Embryonic facial prominence (tissue), 1 donor: Measurements from ENCODE around the gene HGF.
A peak's percentile ranks its signal among the peaks of the same experiment; 100 is the strongest.

Experiments used
- DNase-seq: peaks from one replicate; pipeline ENCODE4 v3.0.0-alpha.2; 2016; ENCODE audit errors: extremely low spot score

HGF gene

GRCh38 chr7:81719865-81720264 is 50.0 kb downstream of the HGF start:
- no peak for DNase-seq

GRCh38 chr7:81715984-81716588 is 53.8 kb downstream of the HGF start:
- no peak for DNase-seq

GRCh38 chr7:81714306-81714705 is 55.5 kb downstream of the HGF start:
- DNase-seq = no peak

GRCh38 chr7:81710751-81711150 is 59.1 kb downstream of the HGF start:
- DNase-seq = no peak

- no peak for DNase-seq
These were observed 60.0 kb downstream of the HGF start for GRCh38 chr7:81709836-81710235.

- DNase-seq = no peak
These were observed 61.9 kb downstream of the HGF start for GRCh38 chr7:81707966-81708365.

GRCh38 chr7:81707196-81707595 is 62.7 kb downstream of the HGF start:
- DNase-seq = no peak

GRCh38 chr7:81705206-81705605 is 64.6 kb downstream of the HGF start:
- no peak for DNase-seq

GRCh38 chr7:81704595-81704994 is 65.3 kb downstream of the HGF start:
- DNase-seq = no peak

GRCh38 chr7:81698965-81699364 is 70.9 kb downstream of the HGF start:
- DNase-seq = no peak

- DNase-seq = no peak
These were observed 75.1 kb downstream of the HGF start for GRCh38 chr7:81694711-81695110.

GRCh38 chr7:81693894-81694293 is 76.0 kb downstream of the HGF start:
- no peak for DNase-seq

GRCh38 chr7:81693080-81693479 is 76.8 kb downstream of the HGF start:
- no peak for DNase-seq

GRCh38 chr7:81692146-81692905 is 77.5 kb downstream of the HGF start:
- no peak for DNase-seq

- no peak for DNase-seq
These were observed 78.5 kb downstream of the HGF start for GRCh38 chr7:81691199-81691821.

GRCh38 chr7:81690688-81691087 is 79.2 kb downstream of the HGF start:
- no peak for DNase-seq

- no peak for DNase-seq
These were observed 79.6 kb downstream of the HGF start for GRCh38 chr7:81690251-81690650.

GRCh38 chr7:81688622-81689411 is 81.0 kb downstream of the HGF start:
- no peak for DNase-seq

GRCh38 chr7:81687062-81687461 is 82.8 kb downstream of the HGF start:
- DNase-seq = no peak

GRCh38 chr7:81685270-81685868 is 84.5 kb downstream of the HGF start:
- DNase-seq = no peak

- peak; percentile 60 for DNase-seq
These were observed 85.2 kb downstream of the HGF start for GRCh38 chr7:81684514-81685269.
